GM18502 (cell line): ENCODE data around the gene PTPRT.

Experiments used
- ATAC-seq: cut with Tn5 transposase; IDR thresholded peaks from one replicate; pipeline ENCODE4 v1.9.1; 2021; ENCODE audit warnings: mild to moderate bottlenecking; ENCODE audit not compliant: unreplicated experiment, poor library complexity

PTPRT gene

DNA sequence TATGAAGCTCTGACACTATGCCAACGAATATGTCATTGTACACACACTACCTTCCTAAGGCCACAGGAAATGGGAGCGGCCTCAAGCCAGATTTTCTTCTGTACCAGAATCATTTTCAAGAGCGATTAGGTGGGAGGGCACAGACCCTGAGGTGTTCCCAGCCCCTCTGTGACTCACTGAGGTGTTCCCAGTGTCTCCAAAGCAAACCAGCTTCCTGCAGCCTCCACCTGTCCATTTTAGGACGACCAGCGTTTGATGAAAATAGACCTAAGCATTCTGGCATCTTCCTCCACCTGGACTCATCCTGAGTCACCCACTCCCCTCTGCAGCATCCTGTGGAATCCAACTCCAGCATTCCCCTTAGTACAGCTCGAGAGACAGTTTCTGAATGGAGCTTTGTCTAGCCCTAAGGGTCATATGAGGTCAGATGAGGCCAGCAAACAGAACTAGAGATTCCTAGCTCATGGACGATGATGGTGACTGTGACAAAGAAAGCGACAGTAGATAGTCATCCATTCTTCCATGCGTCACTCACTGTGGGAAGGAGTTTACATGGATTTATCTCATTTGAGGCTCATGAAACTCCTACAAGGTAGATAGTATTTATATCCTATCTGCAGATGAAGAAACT lies 203.4 kb downstream of the PTPRT start:
- no peak for ATAC-seq

DNA sequence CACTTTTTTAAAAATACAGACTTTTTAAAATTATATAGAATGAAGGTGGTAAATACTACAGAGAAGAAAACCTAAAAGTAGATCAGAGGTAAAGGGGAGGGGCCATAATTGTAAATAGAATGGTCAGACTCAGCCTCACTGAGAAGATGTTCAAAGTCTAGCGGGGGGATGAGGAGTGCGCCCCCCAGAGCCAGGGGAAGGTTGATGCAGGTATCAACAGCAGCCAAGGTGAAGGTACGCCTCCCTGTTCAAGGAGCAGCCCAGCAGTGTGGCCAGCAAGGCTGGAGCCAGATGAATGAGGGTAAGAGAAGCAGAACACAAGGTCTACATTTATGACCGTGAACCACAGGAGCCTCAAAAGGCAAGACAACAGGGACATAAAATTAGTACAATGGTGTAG lies 204.1 kb downstream of the PTPRT start:
- ATAC-seq = no peak

DNA sequence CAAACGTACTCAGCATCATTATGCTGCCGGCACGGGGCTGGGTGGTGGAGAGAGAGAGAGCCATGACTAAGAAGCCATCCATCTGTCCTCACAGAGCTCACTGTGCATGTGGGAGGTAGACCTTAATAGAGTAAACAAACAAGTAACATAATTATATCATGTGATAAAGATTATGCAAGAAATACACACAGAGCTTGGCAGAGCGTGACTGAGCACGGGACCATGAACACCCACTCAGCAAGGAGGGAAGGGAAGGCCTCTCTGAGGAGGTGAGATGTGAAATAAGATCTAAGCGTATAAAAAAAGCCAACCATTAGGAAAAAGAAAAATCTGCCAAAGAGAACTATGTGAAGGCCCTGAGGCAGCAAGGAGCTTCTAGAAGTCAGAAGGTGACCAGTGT lies 207.5 kb downstream of the PTPRT start:
- ATAC-seq = no peak

DNA sequence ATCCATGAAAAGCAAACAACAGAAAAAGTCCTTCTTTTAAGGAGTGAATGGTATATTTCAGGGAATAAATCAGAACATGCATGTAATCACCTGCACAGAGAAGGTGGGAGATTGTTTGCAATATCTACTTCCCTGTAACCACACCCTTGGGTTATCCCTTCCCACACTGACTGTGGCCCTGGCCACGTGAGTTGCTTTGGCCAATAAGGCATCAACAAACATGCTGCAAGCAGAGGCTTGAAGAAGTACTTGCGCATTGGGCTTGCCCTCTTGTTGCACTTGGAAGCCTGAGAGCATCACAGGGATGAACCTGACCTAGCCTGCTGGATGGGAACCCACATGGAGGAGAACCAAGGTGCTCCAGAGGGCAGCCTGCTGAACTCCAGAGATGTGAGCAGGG lies 208.5 kb downstream of the PTPRT start:
- no peak for ATAC-seq

DNA sequence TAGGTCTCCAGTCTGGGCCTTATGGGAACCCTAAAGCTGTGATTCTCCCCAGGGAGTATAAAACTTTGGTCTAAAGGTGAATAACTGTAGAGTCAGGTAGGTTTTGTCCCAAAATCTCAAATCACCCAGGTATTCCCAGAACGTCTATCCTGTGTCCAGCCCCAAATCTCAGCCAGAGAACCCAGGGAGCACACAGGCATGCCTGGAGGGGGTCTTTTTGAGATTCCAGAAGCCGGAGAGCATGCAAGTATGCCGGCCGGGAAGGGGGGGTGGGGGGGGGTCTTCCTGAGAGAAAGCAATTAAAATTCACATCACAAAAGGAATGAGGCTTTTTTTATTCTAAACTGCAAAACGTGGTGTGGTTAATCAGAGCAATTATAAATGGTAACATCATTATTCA lies 210.0 kb downstream of the PTPRT start:
- no peak for ATAC-seq

DNA sequence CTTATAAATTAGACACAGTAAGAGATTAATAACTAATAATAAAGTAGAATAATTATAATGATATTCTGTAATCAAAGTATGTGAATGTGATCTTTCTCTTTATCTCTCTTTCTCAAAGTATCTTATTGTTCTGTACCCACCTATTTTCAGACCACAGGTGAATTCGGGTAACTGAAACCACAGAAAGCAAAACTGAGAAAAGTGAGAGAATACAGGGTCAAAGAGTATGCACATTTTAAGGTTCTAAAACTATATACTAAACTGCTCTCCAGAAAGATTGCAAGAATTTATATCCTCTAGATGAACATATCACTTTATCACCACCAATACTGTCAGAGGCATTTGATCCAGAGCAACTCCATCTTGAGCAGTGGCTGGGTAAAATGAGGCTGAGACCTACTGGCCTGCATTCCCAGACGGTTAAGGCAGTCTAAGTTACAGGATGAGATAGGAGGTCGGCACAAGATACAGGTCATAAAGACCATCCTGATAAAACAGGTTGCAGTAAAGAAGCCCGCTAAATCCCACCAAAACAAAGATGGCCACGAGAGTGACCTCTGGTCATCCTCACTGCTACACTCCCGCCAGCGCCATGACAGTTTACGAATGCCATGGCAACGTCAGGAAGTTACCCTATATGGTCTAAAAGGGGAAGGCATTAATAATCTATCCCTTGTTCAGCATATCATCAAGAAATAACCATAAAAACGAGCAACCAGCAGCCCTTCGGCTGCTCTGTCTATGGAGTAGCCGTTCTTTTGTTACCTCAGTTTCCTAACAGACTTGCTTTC lies 211.3 kb downstream of the PTPRT start:
- no peak for ATAC-seq

DNA sequence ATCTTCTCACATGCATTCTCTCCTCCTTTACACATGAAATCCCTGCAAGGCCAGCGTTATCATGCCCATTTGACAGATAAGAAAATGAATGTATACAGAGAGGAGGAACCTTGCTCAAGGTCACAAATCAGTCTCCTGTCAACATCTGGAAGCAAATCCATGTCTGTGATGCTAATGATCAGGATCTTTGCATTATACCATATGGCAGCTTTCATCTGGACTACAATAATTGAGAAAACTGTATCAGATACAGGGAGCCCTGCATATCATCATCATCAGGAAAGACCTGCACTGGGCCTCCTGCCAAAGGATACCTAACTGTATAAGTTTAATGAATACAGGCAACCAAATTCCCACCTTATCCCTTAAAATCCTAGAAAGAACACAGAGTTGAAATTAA lies 213.7 kb downstream of the PTPRT start:
- no peak for ATAC-seq

DNA sequence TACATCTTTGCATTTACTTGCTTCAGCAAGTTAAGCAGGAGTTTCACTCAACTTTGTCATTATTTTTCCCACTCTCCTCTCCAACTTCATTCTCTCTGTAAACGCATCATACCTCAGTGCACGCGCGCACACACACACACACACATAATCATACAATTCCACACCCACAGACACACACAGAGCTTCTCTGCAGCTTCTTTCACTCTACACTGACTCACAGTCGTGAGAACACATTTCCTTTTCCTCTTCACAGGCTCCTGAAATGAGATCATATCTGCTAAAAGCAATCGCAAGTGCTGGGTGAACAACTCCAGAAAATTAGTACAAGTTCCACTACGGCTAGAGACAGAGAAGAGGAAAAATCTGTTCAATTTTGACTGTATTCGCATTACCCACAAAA lies 215.4 kb downstream of the PTPRT start:
- ATAC-seq = no peak

DNA sequence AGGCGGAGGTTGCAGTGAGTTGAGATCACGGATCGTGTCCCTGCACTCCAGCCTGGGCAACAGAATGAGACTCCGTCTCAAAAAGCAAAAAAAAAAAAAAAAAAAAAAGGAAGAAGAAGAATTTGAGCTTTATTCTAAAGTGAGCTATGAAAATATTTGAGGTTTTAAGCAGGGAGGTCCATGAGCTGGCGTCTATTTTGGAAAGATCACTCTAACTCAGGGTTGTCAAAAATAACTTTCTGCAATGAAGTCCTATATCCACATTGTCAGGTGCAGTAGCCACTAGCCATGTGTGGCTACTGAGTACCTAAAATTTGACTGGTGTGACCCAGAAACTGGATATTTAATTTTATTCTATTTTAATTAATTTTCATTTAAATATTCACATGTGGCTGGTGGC lies 217.1 kb downstream of the PTPRT start:
- no peak for ATAC-seq

DNA sequence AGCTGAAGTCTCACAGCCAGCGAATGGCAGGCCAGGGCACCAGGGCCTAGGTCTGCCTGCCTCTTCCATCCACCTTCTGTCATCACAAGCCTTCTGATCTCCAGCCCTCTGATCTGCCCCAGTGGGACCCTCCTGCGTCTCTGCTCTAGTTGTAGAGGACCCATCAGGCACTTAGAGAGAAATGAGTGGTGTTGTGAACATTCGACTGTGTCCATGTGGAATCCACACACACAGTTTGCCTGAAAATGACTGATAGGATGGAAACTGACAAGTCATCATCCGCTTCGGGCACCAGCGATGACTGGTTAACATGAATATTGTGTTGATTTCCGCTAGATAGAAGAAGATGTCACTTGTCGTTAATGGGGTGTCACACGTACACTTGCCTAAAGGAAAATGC lies 221.0 kb downstream of the PTPRT start:
- ATAC-seq = no peak

DNA sequence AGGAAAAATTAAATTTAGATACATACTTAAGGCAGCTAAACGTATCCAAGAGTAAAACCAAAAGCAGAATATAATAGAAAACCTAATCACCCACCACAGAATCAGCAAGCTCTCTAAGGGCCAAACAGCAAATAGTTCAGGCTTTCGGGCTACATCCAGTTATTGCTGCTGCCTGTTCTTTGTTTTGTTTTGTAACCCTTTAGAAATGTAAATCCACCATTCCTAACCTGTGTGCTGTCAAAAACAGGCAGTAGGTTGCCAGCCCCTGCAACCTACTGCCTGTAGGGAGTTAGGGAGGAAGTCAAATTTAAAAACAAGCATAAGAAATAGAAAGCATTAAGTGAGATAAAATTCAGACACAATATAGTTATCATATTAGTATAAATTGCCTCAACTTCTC lies 225.9 kb downstream of the PTPRT start:
- ATAC-seq = no peak

DNA sequence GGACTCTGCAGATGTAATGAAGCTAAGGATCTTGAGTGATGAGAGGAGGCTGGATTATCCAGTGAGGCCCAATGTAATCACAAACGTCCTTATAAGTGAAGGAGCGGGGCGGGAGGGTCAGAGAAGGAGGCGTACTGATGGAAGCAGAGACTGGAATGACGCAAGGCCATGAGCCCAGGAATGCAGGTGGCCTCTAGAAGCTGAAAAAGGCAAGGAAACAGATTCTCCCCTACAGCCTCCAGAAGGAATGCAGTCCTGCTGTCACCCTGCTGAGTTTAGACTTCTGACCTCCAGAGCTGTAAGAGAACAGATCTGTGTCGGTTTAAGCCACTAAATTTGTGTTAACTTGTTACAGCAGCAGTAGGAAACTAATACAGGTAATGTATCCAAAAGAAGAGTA lies 227.9 kb downstream of the PTPRT start:
- ATAC-seq = no peak

DNA sequence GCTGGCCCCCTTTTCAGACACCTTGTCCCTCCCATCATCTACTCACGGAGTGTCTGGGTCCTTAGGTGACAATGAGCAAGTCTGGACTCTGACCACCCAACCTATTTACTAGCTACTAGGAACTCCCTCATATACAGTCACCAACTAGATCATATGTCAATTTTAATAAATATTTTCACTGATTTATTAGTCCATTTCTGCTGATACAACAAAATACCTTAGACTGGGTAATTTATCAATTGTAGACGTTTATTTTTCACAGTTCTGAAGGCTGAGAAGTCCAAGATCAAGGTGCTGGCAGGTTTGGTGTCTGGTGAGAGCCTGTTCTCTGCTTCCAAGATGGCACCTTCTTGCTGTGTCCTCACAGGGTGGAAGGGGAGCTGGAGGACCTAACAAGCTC lies 229.7 kb downstream of the PTPRT start:
- ATAC-seq = no peak

DNA sequence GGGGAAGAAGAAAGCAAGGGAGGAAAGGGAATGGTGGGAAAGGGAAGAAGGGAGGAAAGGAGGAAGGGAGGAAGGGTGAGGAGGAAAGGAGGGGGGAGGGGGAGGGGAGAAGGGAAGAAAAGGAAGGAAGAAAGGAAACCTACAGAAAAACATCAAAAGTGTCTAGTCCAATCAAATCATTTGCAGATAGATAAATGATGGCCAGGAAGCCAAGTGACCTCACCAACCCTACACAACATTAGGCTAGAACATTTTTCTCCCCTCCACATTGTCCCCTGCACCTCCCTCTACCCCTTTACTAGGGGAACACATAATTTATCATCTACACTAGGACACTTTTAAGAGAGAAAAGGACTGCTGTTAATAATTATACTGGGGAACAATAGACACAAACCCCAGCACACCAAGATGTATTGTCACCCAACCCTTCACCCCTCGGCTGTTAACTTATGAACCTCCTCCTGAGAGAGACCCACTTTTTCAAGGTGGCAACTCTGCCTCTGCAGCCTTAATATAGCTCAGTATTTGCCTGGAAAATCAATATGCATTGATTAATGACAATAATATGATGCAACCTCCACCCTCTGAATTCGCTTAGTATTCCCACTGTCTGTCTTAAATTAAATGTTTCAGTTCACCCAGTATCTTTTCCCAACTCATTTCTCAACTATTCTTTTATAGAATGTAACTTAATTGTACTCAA lies 231.2 kb downstream of the PTPRT start:
- no peak for ATAC-seq

DNA sequence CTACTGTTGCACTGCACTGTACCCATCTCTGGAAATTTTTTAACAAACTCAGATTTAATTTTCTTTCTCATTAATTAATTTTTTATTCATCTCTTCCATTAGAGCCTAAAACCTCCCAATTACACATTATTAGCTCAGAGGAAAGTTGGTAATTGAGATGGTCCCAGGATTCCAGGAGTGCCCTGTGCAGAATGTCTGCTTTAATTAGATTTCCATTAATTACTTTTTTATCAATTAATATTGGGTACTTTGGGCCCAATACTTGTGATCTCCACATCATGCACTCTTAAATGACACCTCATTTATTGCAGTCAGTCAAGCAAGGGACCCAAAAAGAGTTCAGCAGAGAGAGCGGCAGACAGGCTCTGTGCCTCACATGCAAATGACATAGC lies 232.0 kb downstream of the PTPRT start:
- no peak for ATAC-seq

DNA sequence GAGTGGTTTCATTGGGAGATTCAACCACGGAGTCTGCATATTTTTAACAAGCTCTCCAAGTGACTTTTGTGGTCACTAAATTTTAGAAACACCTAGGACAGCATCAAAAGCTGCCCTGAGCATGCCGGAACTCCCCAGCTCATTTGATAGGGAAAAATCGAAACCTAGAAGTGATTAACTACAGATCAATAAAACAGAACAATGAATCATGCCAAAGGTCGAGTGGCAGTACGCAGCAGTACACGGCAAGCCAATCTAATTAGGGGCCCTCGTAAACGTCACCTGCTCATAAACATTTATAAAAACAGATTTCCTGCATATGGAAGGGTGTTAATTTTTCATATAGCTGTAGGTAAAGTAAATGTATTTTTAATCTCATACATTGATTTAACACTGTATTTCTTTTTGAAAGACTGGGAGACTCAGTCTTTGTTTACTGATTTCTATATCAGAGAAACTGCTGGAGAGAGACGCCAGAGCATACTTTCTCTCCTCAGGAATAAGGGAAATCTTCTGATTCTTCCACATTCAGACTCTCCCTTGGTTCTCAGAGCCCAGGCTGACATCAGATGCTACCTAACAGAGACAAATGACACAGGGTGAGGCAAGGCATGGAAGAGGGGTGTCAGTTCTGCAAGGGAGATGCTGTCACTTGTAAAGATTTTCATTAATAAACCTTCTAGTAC lies 232.5 kb downstream of the PTPRT start:
- no peak for ATAC-seq

DNA sequence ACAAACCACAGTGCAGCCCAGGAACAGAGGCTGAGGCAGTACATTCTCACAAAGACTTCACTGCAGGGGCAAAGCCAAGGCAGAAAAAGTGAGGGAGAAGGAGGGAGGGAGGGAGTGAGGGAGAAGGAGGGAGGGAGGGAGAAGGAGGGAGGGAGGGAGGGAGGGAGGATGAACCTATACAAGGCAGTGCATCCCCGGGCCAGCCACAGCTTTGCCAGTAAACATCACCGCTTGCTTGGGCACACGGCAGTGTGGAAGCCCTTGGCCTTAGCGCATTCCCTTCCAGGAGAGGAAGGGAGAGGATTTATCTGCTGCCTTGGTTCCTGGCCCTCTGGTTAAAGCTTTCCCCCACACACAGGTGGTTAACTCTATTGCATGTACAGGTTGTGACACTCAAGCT lies 234.0 kb downstream of the PTPRT start:
- no peak for ATAC-seq

DNA sequence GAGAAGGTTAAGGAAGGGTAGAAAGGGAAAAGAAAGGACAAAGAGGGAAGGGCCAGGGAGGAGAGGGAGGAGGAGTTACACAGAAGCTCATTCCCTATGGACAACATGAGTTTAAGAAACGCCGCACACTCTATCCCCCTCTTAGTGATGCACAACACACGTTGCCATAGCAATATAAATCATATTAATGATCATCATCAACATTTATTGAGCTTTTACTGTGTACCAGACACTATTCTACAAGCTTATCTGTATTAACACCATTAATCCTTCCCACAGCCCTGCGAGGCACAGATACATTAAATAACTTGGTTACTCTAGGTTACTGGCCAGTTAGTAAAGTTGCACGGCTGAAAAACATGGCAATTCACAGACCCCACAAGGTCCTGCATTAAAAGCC lies 234.8 kb downstream of the PTPRT start:
- no peak for ATAC-seq

DNA sequence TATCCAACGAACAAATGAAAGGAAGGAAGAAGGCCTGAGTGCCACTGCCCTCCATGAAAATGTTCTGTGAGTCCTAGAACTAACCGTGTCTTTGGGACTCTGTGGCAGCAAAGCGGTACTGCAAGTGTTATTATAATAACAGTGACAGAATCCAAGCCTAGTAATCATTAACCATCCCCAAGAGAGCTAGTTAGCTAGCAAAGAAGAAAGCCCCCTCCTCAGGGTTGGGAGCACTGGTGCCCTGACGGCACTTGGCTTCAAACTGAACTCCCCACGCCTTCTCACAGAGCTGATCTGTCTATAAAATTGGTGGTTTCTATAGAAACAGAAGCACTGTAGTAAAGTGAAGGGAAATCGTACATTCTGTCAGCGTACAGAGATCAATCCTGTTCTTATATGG lies 239.8 kb downstream of the PTPRT start:
- ATAC-seq = no peak

DNA sequence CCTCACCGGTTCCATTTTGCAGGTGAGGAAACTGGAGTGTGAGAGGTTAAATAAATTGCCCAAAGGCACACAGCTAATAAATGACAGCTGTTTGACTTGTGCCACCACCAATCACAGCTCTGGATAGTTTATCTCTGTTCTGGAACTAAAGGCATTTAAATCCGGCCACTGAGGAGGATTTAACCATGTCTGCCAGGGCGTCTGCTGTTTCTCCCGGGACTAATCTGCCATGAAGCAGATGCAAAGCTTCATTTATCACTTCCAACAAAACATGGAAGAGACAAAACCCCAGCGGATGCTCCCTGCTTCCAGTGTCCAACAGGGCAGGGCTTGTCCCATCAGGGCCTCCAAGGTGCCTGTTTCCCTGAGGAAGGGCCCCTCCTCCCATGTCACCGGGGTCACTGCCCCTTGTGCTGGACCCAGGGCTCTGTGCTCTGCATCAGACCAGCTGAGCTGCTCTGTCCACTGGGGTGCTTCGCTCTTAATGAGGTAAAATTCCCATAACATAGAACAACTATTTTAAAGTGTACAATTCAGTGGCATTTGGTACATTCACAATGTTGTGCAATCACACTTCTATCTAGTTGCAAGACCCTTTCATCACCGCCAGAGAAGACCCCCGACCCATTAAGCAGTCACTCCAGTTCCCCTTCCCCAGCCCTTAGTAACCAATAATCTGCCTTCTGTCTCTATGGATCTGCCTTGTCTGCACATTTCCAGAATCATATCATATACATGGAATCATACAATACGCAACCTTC lies 244.3 kb downstream of the PTPRT start:
- no peak for ATAC-seq
